Panc1 (cell line): ENCODE measurements around the gene STK35. TPM values are rescaled to one million over a fixed set of nuclear protein-coding genes. Genes with fewer than 3 reads are reported as not detected.

Experiments
- ATAC-seq: fragments of 200-7000 bp; cut with Tn5 transposase; 2 replicates; pipeline ENCODE4 v1.9.1; 2020; ENCODE audit warnings: mild to moderate bottlenecking, moderate library complexity
- BruUV-seq: library from RNA; stranded (reverse); fragments of 400-500 nt; replicated peaks from 2 replicates; lab custom pipeline; 2021; lab: Mats Ljungman, UMichigan
- CTCF ChIA-PET: fragments of 300-600 bp; sonication (Branson Sonifier 250); formaldehyde crosslinking; loops from one replicate; lab custom pipeline; 2022; ENCODE audit warnings: antibody characterized with exemption; lab: Charles Lee
- POLR2A ChIA-PET: fragments of 300-600 bp; sonication (Branson Sonifier 250); formaldehyde crosslinking; loops from one replicate; lab custom pipeline; 2022; ENCODE audit warnings: antibody characterized with exemption; lab: Charles Lee
- DNase-seq: peaks from one replicate; pipeline ENCODE4 v3.0.0-alpha.2; 2010; ENCODE audit warnings: low read depth, low spot score
- H3K27ac ChIP-seq: 2 replicates; pipeline ENCODE4 v1.5.1; 2011; ENCODE audit warnings: mild to moderate bottlenecking, low read length, inconsistent platforms
- H3K27me3 ChIP-seq: fragments of 200-500 bp; sonication (Bioruptor generic); 2 replicates; pipeline ENCODE4 v1.6.0; 2014; ENCODE audit warnings: low read length, inconsistent platforms; ENCODE audit not compliant: control insufficient read depth, insufficient read depth
- H3K36me3 ChIP-seq: fragments of 200-500 bp; sonication (Bioruptor generic); 2 replicates; pipeline ENCODE4 v1.5.1; 2014; ENCODE audit warnings: inconsistent platforms, mild to moderate bottlenecking, low read length, moderate library complexity; ENCODE audit not compliant: control insufficient read depth, insufficient read depth
- H3K4me1 ChIP-seq: 2 replicates; pipeline ENCODE4 v1.5.1; 2011; ENCODE audit warnings: inconsistent platforms, mild to moderate bottlenecking, low read length, moderate library complexity; ENCODE audit not compliant: control insufficient read depth, insufficient read depth
- H3K4me3 ChIP-seq, 2 experiments: 2 replicates each; pipeline ENCODE4 v1.5.1; 2011 to 2012; ENCODE audit warnings: low read depth in 2 of 2, low read length in 2 of 2, mild to moderate bottlenecking in 2 of 2, inconsistent platforms in 1 of 2, moderate library complexity in 1 of 2
- H3K9me3 ChIP-seq: fragments of 200-500 bp; sonication (Bioruptor generic); 2 replicates; pipeline ENCODE4 v1.5.1; 2014; ENCODE audit warnings: low read depth, mild to moderate bottlenecking, inconsistent platforms, low read length, moderate library complexity; ENCODE audit not compliant: control insufficient read depth, insufficient read depth
- POLR2AphosphoS5 ChIP-seq: IDR thresholded peaks from 2 replicates; pipeline ENCODE4 v1.6.1; 2012; ENCODE audit warnings: mild to moderate bottlenecking, low read depth, low read length, moderate library complexity
- SIN3A ChIP-seq: IDR thresholded peaks from 2 replicates; pipeline ENCODE4 v1.6.1; 2012; ENCODE audit warnings: low read depth, mild to moderate bottlenecking, low read length, moderate library complexity, borderline replicate concordance; ENCODE audit not compliant: insufficient read depth
- TCF7L2 ChIP-seq: IDR thresholded peaks from 2 replicates; pipeline ENCODE4 v1.6.1; 2011; ENCODE audit warnings: mild to moderate bottlenecking, low read depth, low read length, inconsistent platforms
- in situ Hi-C: cut with HindIII; loops from 2 replicates; pipeline ENCODE4 v1.10.0; 2016; ENCODE audit warnings: low sequenced_read_pairs, low pct_unique_long_range_greater_than_20kb
- intact Hi-C: fragments of 100-400 bp; cut with micrococcal nuclease; formaldehyde crosslinking; loops from one replicate; pipeline ENCODE4 v1.10.0; 2022; ENCODE audit not compliant: unreplicated experiment
- total RNA-seq: library from RNA; stranded (reverse); gene quantifications from one replicate; pipeline ENCODE4 v1.2.1, GENCODE V29; 2021; ENCODE audit not compliant: unreplicated experiment
- TF ChIP-seq, protein P1 (sequence below): fragments of 450-650 bp; IDR thresholded peaks from 2 replicates; pipeline ENCODE4 v1.5.1; 2017; ENCODE audit warnings: mild to moderate bottlenecking
- TF ChIP-seq, protein P2 (sequence below), 2 experiments: IDR thresholded peaks; 2 replicates each; pipeline ENCODE4 v1.6.1; 2011 to 2012; ENCODE audit warnings: low read depth in 2 of 2, control low read depth in 1 of 2, low read length in 1 of 2, mild to moderate bottlenecking in 1 of 2, moderate library complexity in 1 of 2; ENCODE audit not compliant: insufficient read depth in 1 of 2

Gene STK35
- total RNA-seq, 1 experiment from 2014 or later, result 27.6 TPM

DNA sequence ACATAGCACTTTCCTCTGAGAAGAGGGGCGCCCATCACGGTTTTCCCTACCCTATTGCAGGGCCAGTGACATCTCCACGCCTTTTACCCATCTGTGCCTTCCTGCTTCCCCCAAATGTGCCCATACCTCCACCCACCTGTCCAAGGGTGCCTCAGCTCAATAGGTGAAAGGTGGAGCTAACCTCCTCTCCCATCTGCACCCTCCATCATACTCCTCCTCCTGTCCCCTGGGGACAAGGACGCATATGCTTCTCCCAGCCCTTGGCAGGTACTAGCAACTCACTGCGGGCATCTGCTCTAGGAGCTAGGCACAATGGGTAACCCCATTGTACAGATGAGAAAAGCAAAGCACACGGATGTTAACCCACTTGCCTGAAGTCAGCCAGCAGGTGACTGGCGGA lies 62.8 kb downstream of the STK35 start:
- H3K4me1 ChIP-seq, result no peaks in the 10 kb centered on the region
- H3K4me3 ChIP-seq, result no peak overlapping the region
- H3K27ac ChIP-seq, result no peak overlapping the region
- no peaks in the 10 kb centered on the region for H3K36me3 ChIP-seq
- H3K27me3 ChIP-seq, result no peaks in the 10 kb centered on the region; the same call in 1 of the 2 replicates
- CTCF ChIA-PET, result no interaction called here
- ATAC-seq (no peak), DNase-seq (no peak)
- TF ChIP-seq POLR2AphosphoS5, result no peak
- TF ChIP-seq, protein P1, sequence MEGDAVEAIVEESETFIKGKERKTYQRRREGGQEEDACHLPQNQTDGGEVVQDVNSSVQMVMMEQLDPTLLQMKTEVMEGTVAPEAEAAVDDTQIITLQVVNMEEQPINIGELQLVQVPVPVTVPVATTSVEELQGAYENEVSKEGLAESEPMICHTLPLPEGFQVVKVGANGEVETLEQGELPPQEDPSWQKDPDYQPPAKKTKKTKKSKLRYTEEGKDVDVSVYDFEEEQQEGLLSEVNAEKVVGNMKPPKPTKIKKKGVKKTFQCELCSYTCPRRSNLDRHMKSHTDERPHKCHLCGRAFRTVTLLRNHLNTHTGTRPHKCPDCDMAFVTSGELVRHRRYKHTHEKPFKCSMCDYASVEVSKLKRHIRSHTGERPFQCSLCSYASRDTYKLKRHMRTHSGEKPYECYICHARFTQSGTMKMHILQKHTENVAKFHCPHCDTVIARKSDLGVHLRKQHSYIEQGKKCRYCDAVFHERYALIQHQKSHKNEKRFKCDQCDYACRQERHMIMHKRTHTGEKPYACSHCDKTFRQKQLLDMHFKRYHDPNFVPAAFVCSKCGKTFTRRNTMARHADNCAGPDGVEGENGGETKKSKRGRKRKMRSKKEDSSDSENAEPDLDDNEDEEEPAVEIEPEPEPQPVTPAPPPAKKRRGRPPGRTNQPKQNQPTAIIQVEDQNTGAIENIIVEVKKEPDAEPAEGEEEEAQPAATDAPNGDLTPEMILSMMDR, result no peak
- TF ChIP-seq, protein P2, sequence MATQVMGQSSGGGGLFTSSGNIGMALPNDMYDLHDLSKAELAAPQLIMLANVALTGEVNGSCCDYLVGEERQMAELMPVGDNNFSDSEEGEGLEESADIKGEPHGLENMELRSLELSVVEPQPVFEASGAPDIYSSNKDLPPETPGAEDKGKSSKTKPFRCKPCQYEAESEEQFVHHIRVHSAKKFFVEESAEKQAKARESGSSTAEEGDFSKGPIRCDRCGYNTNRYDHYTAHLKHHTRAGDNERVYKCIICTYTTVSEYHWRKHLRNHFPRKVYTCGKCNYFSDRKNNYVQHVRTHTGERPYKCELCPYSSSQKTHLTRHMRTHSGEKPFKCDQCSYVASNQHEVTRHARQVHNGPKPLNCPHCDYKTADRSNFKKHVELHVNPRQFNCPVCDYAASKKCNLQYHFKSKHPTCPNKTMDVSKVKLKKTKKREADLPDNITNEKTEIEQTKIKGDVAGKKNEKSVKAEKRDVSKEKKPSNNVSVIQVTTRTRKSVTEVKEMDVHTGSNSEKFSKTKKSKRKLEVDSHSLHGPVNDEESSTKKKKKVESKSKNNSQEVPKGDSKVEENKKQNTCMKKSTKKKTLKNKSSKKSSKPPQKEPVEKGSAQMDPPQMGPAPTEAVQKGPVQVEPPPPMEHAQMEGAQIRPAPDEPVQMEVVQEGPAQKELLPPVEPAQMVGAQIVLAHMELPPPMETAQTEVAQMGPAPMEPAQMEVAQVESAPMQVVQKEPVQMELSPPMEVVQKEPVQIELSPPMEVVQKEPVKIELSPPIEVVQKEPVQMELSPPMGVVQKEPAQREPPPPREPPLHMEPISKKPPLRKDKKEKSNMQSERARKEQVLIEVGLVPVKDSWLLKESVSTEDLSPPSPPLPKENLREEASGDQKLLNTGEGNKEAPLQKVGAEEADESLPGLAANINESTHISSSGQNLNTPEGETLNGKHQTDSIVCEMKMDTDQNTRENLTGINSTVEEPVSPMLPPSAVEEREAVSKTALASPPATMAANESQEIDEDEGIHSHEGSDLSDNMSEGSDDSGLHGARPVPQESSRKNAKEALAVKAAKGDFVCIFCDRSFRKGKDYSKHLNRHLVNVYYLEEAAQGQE (IDR thresholded peaks at IDR 0.05; ENCODE audit: insufficient read depth in 1 of 2, low read depth in 2 of 2, low read length in 1 of 2), result no peak
- TF ChIP-seq TCF7L2, result no peak
- TF ChIP-seq SIN3A, result no peak
- in situ Hi-C loops (no loop called here), intact Hi-C loops (no loop called here)
- POLR2A ChIA-PET, result no interaction called here
- no peaks in the 10 kb centered on the region for H3K9me3 ChIP-seq
- no TSS peak for BruUV-seq

DNA sequence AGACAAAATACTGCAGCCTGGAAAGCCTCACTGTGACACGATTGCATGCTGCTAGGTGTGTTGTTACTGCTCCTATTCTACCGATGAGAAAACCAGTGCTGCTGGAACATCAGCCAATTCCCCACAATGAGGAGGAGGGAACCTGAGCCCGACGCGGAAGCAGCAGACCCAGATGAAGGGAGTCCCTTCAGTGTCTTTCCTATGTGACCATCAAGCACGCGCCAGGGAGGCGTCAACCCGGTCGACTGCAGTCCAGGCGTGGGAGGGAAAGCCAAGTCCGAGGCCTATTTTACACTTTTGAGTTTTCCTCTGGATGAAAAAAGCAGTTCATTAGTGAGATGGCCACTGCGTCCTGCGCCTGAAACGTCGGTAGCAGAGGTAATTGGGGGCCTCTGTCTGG lies 63.3 kb downstream of the STK35 start:
- intact Hi-C loops (no loop called here), in situ Hi-C loops (no loop called here)
- H3K27me3 ChIP-seq, result no peaks in the 10 kb centered on the region; the same call in 1 of the 2 replicates
- ChIA-PET POLR2A (no interaction called here), CTCF (no interaction called here)
- no TSS peak for BruUV-seq
- no peak for DNase-seq
- H3K4me1 ChIP-seq, result no peaks in the 10 kb centered on the region
- no peaks in the 10 kb centered on the region for H3K9me3 ChIP-seq
- H3K4me3 ChIP-seq, result no peak overlapping the region
- TF ChIP-seq SIN3A, result no peak
- no peak for ATAC-seq
- H3K36me3 ChIP-seq, result no peaks in the 10 kb centered on the region
- no peak overlapping the region for H3K27ac ChIP-seq

DNA sequence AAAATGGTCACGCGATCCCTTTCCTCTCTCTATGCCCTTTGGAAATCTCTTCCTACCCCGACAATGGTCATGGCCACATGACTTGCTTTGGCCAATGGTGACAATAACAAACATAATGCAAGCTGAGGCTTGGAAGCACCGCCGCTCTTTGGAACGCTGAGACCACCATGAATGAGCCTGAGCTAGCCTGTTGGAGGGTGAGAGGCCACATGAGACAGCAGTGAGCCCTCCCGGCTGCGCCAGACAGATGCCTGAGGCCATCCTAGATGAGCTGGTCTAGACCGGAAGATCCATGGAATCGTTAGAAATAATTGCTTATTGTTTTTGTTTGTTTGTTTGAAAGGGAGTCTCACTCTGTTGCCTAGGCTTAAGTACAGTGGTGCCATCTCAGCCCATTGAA lies 64.2 kb downstream of the STK35 start:
- no TSS peak for BruUV-seq
- no peak overlapping the region for H3K27ac ChIP-seq
- CTCF ChIA-PET, result no interaction called here
- H3K27me3 ChIP-seq, result no peaks in the 10 kb centered on the region; the same call in 1 of the 2 replicates
- no peaks in the 10 kb centered on the region for H3K9me3 ChIP-seq
- DNase-seq, result no peak
- in situ Hi-C loops, result no loop called here
- TF ChIP-seq, protein P1, result no peak
- TF ChIP-seq POLR2AphosphoS5 (no peak), SIN3A (no peak), TCF7L2 (no peak)
- TF ChIP-seq, protein P2 (IDR thresholded peaks at IDR 0.05; ENCODE audit: insufficient read depth in 1 of 2, low read depth in 2 of 2, low read length in 1 of 2), result no peak
- no peak for ATAC-seq
- no peaks in the 10 kb centered on the region for H3K4me1 ChIP-seq
- POLR2A ChIA-PET, result no interaction called here
- no peak overlapping the region for H3K4me3 ChIP-seq
- intact Hi-C loops, result no loop called here
- no peaks in the 10 kb centered on the region for H3K36me3 ChIP-seq
